Neural progenitor cell (in vitro differentiated cells): ENCODE results near the gene USP1.

ENCODE experiments used
- EZH2phosphoT487 ChIP-seq: fragments of 200-600 bp; sonication (generic); IDR thresholded peaks from 2 replicates; pipeline ENCODE4 v1.6.1; 2017; ENCODE audit warnings: antibody characterized with exemption
- TF ChIP-seq, protein P1 (sequence below): fragments of 200-600 bp; sonication (generic); IDR thresholded peaks from 2 replicates; pipeline ENCODE4 v1.5.1; 2017; ENCODE audit warnings: antibody characterized with exemption, mild to moderate bottlenecking

DNA sequence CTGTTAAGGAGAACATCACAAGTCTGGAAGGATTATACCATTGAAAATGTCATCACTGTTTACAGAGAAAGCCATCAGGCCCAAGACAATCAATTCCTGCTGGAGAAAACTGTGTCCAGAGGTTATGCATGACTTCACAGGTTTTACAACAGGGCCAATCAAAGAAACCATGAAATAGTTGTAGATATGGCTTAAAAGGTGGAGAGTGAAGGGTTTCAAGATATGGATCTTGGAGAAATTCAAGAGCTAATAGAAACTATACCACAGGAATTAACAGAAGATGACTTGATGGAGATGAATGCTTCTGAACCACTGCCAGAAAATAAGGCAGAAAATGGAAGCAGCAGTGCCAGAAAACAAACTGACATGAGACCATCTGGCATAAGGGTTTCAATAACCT is 30.2 kb downstream of the USP1 start:
- no peak for TF ChIP-seq EZH2phosphoT487
- TF ChIP-seq, protein P1, sequence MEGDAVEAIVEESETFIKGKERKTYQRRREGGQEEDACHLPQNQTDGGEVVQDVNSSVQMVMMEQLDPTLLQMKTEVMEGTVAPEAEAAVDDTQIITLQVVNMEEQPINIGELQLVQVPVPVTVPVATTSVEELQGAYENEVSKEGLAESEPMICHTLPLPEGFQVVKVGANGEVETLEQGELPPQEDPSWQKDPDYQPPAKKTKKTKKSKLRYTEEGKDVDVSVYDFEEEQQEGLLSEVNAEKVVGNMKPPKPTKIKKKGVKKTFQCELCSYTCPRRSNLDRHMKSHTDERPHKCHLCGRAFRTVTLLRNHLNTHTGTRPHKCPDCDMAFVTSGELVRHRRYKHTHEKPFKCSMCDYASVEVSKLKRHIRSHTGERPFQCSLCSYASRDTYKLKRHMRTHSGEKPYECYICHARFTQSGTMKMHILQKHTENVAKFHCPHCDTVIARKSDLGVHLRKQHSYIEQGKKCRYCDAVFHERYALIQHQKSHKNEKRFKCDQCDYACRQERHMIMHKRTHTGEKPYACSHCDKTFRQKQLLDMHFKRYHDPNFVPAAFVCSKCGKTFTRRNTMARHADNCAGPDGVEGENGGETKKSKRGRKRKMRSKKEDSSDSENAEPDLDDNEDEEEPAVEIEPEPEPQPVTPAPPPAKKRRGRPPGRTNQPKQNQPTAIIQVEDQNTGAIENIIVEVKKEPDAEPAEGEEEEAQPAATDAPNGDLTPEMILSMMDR: no peak
